GM12801 (cell line): ENCODE data around the gene TAF15.

Experiments used
- CTCF ChIP-seq: IDR thresholded peaks from one replicate; pipeline ENCODE4 v1.5.1; 2011; ENCODE audit warnings: control low read depth; ENCODE audit not compliant: insufficient read length; ENCODE audit errors: extremely low read depth

TAF15 gene

GRCh38 chr17:35797370-35797769 is 11.9 kb upstream of the TAF15 start:
- TF ChIP-seq CTCF, result no peak

GRCh38 chr17:35797918-35798317 is 11.4 kb upstream of the TAF15 start:
- no peak for TF ChIP-seq CTCF

- no peak for TF ChIP-seq CTCF
Observed at GRCh38 chr17:35799942-35800341, 9.3 kb upstream of the TAF15 start.

GRCh38 chr17:35801583-35802224 is 7.6 kb upstream of the TAF15 start:
- no peak for TF ChIP-seq CTCF

- peak; percentile 76 for TF ChIP-seq CTCF
Observed at GRCh38 chr17:35804658-35805192, 4.6 kb upstream of the TAF15 start.

- TF ChIP-seq CTCF, result no peak
Observed at GRCh38 chr17:35807371-35808144, 1.7 kb upstream of the TAF15 start.

GRCh38 chr17:35808240-35808961 is 883 bp upstream of the TAF15 start:
- TF ChIP-seq CTCF, result no peak
